Cardiac muscle cell (in vitro differentiated cells and primary cell): ENCODE measurements around the gene ZDHHC4. TPM values are rescaled to one million over a fixed set of nuclear protein-coding genes. Genes with fewer than 3 reads are reported as not detected.

Experiments
- DNase-seq, 2 donors: peaks; one replicate each; pipeline versions ENCODE4 v3.0.0 to v3.0.0-alpha.2; 2010 to 2017; ENCODE audit warnings: low read depth in 1 of 2, low spot score in 1 of 2
- H3K27ac ChIP-seq: fragments of 200-600 bp; sonication (generic); 2 replicates; pipeline ENCODE4 v1.5.1; 2016
- H3K27me3 ChIP-seq: fragments of 200-600 bp; sonication (generic); 2 replicates; pipeline ENCODE4 v1.6.0; 2016; ENCODE audit warnings: control low read depth
- H3K36me3 ChIP-seq: fragments of 200-600 bp; sonication (generic); 2 replicates; pipeline ENCODE4 v1.5.1; 2016; ENCODE audit warnings: control low read depth
- H3K4me1 ChIP-seq: fragments of 200-600 bp; sonication (generic); 2 replicates; pipeline ENCODE4 v1.8.1; 2017; ENCODE audit warnings: low read depth, mild to moderate bottlenecking, mixed run types
- H3K4me3 ChIP-seq: fragments of 200-600 bp; sonication (generic); 2 replicates; pipeline ENCODE4 v1.5.1; 2016; ENCODE audit warnings: mild to moderate bottlenecking
- H3K9me3 ChIP-seq: fragments of 200-600 bp; sonication (generic); 2 replicates; pipeline ENCODE4 v1.5.1; 2017; ENCODE audit warnings: low read depth, mild to moderate bottlenecking, control low read depth
- polyA plus RNA-seq: library from polyadenylated mRNA; unstranded; fragments of >200 nt; fragmentation: Nextera tagmentation; extraction: Ambion mirVana; gene quantifications from 2 replicates; pipeline ENCODE4 v1.2.1, GENCODE V29; 2016
- total RNA-seq: library from RNA; depleted of rRNA; stranded (reverse); fragments of >200 nt; gene quantifications from 2 replicates; pipeline ENCODE4 v1.2.3, GENCODE V29; 2016
- TF ChIP-seq, protein P1 (sequence below): IDR thresholded peaks from 2 replicates; pipeline ENCODE4 v1.5.1; 2012; ENCODE audit warnings: low read depth, mild to moderate bottlenecking, low read length

ZDHHC4 gene
- total and polyA plus RNA-seq, 2 experiments from 2014 or later, result 51.7 to 110 TPM

DNA sequence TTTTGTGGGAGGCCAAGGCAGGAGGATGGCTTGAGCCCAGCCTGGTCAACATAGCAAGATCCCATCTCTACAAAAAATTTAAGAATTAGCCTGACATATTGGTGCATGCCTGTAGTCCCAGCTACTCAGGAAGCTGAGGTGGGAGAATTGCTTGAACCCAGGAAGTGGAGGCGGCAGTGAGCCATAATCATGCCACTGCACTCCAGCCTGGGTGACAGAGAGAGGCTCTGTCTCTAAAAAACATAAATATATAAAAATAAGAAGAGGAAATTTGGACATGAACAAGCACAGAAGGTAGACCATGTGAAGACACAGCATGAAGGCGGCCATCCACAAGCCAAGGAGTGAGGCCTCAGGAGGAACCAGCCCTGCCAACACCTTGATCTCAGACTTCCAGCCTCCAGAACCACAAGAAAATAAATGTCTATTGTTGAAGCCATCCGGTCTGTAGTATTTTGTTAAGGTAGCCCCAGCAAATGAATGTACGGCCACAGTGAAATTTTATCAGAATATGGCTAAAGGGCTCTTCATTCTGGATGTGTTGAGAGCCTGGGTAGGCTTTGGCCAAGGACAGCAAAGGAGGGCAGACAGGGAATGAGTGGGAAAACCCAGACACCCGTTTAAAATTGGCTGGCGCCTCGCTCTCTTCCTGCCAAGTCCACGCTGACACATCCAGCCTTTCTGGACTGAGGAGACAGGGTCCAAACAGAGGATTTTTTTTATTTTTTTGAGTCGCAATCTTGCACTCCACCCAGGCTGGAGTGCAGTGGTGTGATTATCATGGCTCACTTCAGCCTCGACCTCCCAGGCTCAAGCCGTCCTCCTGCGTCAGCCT lies 13.1 kb upstream of the ZDHHC4 start:
- Histone ChIP-seq H3K4me1 (no peaks in the 10 kb centered on the region), H3K4me3 (no peak overlapping the region), H3K9me3 (no peaks in the 10 kb centered on the region), H3K27ac (no peak overlapping the region), H3K36me3 (no peaks in the 10 kb centered on the region), H3K27me3 (no peaks in the 10 kb centered on the region)
- no peak for DNase-seq
- TF ChIP-seq, protein P1, sequence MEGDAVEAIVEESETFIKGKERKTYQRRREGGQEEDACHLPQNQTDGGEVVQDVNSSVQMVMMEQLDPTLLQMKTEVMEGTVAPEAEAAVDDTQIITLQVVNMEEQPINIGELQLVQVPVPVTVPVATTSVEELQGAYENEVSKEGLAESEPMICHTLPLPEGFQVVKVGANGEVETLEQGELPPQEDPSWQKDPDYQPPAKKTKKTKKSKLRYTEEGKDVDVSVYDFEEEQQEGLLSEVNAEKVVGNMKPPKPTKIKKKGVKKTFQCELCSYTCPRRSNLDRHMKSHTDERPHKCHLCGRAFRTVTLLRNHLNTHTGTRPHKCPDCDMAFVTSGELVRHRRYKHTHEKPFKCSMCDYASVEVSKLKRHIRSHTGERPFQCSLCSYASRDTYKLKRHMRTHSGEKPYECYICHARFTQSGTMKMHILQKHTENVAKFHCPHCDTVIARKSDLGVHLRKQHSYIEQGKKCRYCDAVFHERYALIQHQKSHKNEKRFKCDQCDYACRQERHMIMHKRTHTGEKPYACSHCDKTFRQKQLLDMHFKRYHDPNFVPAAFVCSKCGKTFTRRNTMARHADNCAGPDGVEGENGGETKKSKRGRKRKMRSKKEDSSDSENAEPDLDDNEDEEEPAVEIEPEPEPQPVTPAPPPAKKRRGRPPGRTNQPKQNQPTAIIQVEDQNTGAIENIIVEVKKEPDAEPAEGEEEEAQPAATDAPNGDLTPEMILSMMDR, result no peak

- TF ChIP-seq, protein P1, result no peak
- H3K4me1 ChIP-seq, result no peaks in the 10 kb centered on the region
- no peak overlapping the region for H3K27ac ChIP-seq
- no peak overlapping the region for H3K4me3 ChIP-seq
- no peaks in the 10 kb centered on the region for H3K36me3 ChIP-seq
- no peaks in the 10 kb centered on the region for H3K27me3 ChIP-seq
- H3K9me3 ChIP-seq, result no peaks in the 10 kb centered on the region
- no peak for DNase-seq
These were observed 11.6 kb upstream of the ZDHHC4 start for GRCh38 chr7:6565655-6566054.

DNA sequence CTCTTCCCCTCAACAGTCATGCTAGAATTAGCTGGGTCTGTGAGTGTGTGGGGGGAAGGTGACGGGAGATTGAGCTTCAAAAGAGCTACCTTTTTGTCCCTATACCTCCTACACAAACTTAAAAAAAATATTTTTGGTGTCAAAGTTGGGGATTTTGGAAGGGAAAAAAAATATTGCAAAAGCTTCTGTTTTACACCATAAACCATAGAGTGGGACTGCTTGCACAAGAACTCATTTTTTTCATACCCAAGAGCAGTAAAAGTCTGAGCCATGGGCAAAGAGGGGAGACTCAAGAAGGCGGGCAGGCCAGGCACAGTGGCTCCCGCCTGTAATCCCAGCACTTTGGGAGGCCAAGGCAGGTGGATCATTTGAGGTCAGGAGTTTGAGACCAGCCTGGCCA lies 9.4 kb upstream of the ZDHHC4 start:
- no peak overlapping the region for H3K4me3 ChIP-seq
- no peaks in the 10 kb centered on the region for H3K4me1 ChIP-seq
- DNase-seq, result no peak
- H3K27me3 ChIP-seq, result no peaks in the 10 kb centered on the region
- TF ChIP-seq, protein P1, result no peak
- no peaks in the 10 kb centered on the region for H3K36me3 ChIP-seq
- no peaks in the 10 kb centered on the region for H3K9me3 ChIP-seq
- no peak overlapping the region for H3K27ac ChIP-seq

GRCh38 chr7:6571160-6571779 lies 6.0 kb upstream of the ZDHHC4 start:
- H3K27ac ChIP-seq, result no peak overlapping the region
- H3K4me3 ChIP-seq, result no peak overlapping the region
- DNase-seq, result no peak
- TF ChIP-seq, protein P1, result no peak
- no peaks in the 10 kb centered on the region for H3K9me3 ChIP-seq
- H3K4me1 ChIP-seq, result no peaks in the 10 kb centered on the region
- no peaks in the 10 kb centered on the region for H3K27me3 ChIP-seq
- no peaks in the 10 kb centered on the region for H3K36me3 ChIP-seq

DNA sequence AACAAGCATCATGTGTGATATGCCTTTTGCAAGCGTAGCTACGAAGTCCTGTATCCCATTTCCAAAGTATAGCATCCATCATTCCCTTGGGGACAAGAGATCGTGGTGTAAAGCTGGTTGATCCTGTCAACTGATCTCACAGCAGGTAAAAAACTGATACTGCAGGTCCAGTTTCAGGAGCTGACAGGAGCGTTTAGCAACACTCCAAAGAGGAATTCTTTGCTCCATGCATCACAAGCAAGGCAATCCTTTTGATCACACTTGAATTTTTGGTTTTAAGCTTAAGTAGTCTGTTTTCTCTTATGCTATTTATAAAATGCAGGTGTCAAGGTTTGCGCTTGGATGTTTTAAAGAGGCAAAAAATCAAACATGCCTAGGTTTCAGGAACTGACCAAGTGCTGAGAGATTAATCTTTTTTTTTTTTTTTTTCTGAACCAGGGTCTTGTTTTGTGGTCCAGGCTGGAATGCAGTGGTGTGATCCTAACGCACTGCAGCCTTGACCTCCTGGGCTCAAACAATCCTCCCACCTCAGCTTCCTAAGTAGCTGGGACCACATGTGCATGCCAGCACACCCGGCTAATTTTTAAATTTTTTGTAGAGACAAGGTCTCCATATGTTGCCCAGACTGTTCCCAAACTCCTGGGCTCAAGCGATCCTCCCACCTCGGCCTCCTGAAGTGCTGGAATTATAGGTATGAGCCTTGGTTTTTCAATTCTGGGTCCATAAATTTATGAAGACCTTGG lies 1.8 kb upstream of the ZDHHC4 start:
- Histone ChIP-seq H3K4me3 (no peak overlapping the region), H3K9me3 (no peaks in the 10 kb centered on the region), H3K4me1 (no peaks in the 10 kb centered on the region), H3K36me3 (no peaks in the 10 kb centered on the region), H3K27ac (no peak overlapping the region), H3K27me3 (no peaks in the 10 kb centered on the region)
- DNase-seq, result no peak
- TF ChIP-seq, protein P1, result no peak
